Stimulated activated CD8-positive, alpha-beta memory T cell treated with anti-CD3 and anti-CD28 coated beads, Interleukin-12 subunit alpha, Interleukin-12 subunit beta, amount 100 ng/mL, for 24 hours (primary cell): ENCODE results near the gene CCDC89.
"Not testable (repeated sequence)": the region's sequence is repeated elsewhere in the genome, so short reads cannot be mapped to it uniquely, and the experiment has no call there.

ENCODE experiments used
- DNase-seq: peaks from one replicate; pipeline ENCODE4 v3.0.0-alpha.2; 2020; ENCODE audit errors: extremely low read depth

CCDC89 gene

DNA sequence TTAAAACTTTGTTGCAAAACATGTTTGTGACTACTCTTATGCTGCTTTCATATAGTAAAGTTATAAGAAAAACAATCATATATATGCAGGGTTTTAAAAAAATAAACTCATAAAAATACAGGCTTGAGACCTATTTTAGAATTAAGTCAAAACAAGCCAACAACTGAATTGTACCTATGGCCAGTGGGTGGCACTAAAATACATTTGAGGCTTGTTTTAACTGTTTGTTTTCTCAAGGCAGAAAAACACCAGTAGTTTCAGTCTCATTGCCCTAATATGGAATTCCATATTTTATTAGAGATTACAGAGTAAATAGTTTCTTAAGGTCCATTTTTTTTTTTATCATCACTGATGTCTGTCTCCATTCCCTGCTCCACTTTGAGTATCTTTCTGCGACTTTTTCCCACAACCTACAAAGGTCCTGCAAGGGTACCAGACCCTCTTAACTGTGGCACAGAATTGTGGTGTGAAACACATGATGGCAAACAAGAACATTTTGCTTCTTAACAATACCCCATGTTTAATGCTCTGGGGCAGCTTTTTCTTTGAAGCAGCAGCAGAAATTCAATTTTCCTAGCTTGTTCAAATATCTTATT, 8.5 kb upstream of the CCDC89 start:
- no peak for DNase-seq

DNA sequence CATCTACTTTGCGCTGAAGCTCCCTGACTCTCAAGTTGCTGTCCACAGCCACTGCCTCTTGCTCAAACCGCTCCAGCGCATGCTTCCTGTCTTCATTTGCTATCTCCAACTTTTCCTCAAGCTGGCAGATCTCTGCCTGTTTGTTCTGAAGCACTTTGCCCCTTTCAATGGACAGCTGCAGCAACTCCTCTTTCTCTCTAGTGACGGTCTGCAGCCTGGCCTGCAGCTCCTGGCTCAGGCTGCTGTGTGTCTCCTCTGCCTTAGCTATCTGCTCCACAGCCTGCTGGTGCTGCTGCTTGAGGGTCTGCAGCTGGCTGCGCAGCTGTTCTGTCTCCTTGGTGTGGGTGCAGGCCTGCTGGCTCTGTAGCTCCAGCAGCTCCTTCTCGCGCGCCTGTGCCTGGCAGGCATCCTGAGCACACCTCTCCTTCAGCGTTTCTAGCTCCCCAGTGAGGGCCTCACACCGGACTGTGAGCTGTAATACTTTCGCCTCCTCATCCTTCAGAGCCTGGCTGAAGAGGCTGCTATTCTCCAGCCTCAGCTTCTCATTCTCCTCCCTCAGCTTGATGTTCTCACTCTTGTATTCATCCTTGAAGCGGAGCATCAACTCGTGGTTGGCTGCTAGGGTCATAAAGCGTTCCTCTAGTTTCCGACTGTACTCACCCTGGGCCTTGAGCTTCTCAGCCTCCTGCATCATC, 723 bp downstream of the CCDC89 start:
- no peak for DNase-seq

DNA sequence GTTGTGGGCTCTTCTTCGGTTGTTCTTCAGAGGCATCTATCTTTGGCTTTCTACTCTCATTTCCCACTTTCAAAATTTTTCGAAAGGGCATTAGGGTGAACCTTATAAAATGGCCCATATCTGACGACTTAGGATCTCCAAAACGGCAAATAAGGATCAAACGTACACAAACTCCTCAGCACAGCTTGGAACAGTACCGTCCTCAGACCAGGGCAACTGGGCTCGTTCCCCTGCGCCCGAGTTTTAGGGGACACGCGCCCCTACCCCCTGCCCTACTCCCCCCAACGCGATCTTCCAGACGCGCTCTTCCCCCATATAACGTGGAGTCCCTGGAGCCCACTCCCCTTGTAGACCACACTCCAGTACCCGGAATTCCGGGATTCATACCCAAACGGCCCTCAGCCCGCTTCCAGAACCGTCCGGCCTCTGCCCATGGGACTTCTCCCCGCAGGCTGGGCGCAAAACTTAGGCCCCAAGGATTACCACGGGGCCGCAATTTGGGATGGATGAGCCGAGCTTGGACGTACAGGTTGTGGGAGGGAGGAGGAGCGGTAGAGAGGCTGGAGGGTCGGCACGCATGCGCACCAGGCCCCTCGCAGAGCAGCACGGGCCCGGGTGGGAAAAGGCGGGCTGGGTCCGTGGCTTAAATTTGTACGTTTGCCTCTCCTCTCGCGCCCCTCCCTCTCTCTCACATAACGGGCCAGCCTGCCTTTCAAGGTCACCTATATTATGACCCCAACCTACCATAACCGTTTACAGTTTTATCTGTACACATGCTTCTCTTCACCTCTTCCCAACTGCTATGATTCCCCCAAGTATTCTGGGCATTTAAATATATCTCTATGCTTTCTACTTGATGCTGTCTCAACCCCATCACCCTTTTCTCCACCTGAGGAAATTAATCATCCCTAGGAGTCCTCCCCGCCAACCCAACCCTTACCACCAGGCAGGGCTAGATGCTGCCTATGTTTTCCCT, 3.4 kb downstream of the CCDC89 start:
- peak; percentile 37 for DNase-seq

DNA sequence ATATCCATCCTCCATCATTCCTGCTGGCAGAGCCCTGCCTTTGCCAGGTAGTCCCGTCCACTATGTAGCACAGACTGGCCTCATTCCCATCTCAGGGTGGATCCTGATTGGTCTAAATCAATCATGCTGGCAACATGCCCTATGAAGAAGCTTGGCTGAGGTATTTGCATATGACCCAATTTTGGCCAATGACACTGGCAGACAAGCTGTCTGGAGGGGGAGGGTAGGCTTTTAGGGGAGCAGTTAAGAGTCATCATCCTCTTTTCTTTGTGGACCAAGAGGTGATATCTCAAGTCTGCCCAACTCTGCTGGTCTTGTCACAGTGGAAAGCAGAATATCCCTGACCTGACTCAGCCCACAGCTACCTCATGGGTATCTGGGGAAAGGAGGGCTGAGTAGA, 5.1 kb downstream of the CCDC89 start:
- DNase-seq: no peak

DNA sequence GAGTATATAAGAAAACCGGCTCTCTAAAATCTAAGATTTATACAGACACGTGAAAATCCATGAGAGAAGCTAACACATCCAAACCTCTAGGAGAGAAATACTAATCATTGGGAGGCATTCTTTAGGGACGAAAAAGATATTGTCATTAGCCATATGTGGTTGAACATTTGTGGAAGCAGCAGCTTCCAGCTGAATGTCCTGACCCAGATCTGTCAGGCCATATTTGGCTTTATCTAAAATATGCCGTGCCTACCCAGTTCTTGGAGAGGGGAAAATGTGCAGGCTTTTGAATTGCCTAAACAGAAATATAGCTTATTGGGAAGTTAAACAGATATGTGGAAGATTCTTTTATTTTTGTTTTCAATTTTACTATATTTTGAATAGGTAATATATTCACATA, 6.4 kb downstream of the CCDC89 start:
- no peak for DNase-seq

DNA sequence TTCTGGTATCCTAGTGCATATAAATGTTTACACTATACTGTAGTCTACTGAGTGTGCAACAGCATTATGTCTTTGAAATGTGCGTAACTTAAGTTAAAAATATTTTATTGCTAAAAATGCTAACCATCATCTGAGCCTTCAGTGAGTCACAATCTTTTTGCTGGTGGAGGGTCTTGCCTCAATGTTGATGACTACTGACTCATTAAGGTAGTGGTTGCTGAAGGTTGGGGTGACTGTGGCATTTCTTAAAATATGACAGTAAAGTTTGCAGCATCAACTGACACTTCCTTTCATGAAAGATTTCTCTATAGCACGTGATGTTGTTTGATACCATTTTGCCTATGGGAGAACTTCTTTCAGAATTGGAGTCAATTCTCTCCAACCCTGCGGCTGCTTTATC, 12.6 kb downstream of the CCDC89 start:
- no peak for DNase-seq

DNA sequence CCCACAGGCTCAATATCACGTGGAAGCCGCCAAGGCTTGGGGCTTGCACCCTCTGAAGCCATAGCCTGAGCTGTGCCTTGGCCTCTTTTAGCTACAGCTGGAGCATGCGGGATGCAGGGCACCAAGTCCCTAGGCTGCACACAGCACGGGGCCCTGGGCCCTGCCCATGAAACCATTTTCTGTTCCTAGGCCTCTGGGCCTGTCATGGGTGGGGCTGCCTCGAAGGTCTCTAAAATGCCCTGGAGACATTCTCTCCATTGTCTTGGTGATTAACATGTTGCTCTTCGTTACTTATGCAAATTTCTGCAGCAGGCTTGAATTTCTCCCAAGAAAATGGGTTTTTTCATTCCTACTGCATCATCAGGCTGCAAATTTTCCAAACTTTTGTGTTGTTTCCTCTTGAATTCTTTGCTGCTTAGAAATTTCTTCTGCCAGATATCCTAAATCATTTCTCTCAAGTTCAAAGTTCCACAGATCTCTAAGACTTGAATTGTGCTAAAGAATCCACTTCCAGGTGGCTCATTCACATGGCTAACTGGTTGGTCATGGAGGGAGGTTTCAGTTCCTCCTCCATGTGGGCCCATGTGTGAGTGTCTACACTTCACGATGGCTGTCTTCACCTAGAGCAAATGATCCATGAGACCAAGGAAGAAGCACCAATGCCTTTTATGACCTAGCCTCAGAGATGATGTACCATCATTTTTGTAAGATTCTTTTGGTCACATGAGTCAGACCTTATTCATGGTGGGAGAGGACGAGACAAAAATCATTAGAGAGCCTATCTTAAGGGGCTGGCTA, 13.7 kb downstream of the CCDC89 start:
- DNase-seq: no peak

DNA sequence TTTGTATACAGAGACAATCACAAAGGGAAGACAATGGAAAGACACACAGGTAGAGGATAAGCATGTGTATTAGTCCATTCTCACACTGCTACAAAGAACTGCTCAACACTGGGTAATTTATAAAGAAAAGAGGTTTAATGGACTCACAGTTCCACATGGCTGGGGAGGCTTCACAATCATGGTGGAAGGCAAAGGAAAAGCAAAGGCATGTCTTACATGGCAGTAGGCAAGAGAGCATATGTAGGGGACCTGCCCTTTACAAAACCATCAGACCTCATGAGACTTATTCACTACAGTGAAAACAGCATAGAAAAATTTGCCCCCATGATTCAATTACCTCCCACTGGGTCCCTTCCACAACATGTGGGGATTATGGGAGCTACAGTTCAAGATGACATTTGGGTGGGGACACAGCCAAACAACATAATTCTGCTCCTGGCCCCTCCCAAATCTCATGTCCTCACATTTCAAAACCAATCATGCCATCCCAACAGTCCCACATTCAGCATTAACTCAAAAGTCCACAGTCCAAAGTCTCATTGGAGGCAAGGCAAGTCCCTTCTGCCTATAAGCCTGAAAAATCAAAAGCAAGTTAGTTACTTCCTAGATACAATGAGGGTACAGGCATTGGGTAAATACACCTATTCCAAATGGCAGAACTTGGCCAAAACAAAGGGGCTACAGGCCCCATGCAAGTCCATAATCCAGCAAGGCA, 14.9 kb downstream of the CCDC89 start:
- DNase-seq: not testable (repeated sequence)

DNA sequence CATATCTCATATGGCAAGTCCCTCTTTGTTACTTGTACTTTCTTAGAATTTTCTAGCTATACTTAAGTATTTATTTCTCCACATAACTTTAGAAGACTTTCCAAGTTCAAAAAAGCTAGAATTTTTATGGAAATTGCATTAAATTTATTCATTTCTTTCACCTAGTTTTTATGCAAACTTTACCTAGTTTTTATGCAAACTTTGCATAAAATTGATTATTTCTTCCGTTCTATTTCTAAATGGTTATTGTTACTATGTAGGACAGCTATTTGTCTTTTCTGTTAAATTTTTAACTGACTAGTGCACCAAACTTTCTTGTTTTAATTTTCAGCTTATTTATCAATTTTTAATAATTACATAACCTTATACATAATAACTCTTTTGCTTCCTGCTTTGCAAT, 17.8 kb downstream of the CCDC89 start:
- DNase-seq: no peak

DNA sequence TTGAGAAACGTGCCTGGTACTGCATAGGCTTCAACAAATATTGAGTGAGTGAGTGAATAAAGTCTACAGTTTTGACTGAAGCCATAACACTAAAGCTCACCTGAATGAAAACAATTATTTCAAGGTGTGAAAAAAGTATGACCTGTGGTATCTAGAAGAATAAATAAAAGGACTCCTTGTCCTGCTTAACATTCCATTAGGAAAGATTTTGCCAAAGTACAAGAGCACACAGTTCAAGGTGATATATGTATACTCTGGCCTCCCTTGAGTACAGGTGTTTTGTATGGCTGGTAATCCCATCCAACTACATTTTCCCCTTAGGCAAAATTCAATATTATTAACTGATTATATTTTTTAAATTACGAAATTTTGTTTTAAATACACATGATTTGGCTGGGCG, 19.3 kb downstream of the CCDC89 start:
- DNase-seq: no peak

DNA sequence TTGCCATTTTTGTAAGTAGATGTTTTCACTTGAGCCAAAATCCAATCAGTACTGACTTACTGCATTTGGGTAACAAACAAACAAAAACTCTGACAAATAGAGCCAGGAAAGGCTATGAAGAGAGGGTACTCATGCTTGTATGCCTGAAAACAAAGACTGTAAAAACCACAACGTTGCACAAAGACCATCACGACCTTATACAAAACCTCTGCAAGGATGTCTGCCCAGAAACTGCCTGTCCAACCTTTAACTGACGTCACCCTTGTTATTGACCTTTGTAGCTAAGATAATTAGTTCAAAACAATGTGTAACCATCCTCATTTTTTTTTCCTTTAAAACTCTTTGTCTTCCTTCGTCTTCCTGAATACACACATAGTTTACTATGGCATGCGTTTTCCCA, 20.3 kb downstream of the CCDC89 start:
- DNase-seq: no peak

DNA sequence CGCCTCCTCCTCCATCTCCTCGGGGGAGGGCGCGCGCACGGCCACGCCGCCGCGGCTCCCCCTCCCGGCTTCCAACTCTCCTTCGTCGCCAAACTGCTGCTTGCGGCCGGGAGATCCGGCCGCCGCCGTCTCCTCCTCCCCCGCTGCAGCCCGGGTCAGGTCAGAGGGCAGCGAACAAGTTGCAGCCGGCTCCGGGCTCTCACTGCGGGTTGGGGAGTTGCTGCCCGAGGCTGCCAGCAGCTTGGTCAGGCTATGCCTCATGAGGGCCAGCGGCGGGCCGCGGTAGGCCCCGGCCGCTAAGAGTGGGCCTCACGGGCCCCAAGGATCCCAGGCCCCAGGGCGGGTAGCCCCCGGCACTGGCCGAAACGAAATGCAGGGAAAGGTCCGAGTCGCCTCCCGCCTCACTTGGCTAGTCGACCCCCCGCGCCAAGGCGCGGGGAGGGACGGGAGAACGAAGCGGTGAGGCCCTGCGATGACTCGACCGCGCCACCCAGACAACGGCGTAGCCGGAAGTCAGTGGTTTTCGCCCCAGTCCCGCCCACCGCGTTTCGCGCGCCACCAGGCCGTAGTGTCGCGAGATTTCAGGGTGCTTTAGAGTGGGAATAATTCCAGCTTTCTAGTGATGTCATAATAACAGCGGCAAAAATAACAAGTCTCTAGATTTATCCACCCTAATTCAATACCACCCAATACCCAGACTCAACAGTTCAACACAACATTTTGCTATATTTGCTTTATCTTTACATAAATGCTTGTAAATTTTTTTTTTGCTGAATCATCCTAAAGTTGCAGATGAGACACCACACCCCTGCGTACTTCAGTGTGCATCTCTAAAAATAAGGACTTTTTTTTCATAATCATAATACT, 21.1 kb downstream of the CCDC89 start, which contains the start of gene CREBZF:
TSS of gene CREBZF (minus strand) at position 515 of the 867 bp plus-strand sequence. CDS start at position 261, 254 bp downstream.
- DNase-seq: peak; percentile 83

DNA sequence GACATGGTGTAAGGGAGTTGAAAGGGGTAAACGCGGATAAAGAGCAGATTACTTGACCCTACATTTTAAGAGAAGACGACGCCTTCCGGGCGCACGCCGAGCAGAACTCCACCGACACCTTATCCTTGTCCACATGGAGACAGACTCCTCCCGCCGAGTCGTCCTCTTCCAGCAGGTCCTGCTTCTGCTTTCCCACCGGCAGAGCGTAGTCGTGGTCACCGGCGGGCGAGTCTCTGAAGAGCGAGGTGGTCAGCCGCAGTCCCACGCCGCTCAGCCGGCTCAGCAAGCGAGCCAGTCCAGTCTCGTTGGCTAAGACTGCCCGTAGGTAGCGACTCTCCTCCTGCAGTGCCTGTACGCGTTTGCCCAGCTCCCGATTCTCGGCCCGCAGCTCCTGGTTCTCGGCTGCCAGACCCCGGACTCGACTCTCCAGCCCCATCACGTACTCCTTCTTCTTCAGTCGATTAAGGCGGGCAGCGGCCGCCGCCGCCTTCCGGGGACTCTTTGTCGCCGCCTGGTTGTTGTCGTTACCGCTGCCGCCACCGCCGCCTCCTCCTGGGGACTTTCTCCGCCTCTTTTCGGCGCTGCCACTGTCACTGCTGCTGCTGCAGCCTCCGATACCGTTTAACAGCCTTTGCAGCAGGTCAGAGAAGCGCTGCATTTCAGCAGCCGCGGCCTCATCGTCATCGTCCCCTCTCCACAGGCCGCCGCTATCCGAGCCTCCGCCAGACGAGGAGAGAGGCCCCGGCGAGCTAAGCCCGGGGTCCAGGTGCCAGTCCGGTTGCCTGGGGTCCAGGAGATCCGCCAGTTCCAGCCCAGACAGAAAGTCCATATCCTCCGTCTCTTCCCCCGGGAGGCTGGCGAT, 22.0 kb downstream of the CCDC89 start:
- DNase-seq: peak; percentile 75

DNA sequence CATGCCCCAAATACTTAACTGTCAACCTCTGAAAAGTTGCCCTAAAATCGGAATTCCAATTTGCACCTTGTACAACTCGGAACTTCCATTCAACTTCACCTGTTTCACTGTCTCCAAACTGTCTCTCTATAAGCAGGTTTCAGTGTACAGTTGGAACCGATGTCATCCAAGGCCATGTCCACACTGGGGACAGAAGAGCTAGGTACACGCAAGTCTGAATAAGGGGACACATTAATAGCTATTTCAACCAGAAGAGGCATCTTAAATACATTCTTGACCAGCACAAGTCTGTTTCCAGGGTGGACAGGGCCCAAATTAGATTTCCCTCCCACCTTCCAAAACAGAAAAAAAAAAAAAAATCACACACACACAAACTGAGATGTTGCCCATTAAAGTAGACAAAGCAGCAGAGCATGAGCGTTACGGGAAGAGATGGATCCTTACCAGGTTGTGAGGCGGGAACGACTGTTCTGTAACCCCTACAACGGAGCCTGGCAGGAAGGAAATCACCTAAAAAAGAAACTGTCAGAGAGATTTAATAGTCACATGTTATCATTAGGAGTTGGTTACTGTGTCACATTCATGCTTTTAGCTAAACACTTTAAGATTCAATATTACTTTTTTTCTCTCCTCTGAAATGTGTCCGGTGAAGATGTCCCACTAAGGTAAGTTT, 22.8 kb downstream of the CCDC89 start:
- no peak for DNase-seq

DNA sequence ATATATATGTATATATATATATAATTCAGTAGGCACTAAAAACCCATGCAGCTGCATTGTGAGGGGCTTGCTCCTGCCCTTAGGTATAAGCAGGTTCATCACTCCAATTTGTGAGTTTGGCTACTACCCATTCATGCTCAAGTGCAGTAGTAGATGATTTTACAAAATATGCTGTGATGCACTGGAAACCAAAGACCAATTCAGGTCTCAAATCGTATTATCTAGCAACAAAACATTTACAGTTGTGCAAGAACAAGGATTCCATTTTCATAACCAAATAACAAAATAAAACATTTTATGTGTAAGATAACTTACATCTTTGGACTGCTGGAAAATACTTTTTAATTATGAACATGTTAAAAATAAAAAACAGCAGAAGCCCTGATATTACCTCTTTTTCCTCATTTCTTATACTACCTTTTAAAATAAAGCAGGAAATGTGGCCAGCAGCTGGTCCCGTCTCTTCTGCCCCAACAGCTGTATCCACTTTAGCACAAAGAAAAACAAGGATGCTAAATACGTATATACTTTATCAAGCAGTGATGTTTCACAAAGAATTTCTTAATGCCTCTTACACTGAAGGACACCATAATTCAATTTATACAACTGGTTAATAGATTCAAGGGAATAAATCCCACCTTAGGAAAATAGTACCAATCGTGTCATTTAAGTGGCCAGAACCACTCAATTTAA, 23.9 kb downstream of the CCDC89 start:
- no peak for DNase-seq

DNA sequence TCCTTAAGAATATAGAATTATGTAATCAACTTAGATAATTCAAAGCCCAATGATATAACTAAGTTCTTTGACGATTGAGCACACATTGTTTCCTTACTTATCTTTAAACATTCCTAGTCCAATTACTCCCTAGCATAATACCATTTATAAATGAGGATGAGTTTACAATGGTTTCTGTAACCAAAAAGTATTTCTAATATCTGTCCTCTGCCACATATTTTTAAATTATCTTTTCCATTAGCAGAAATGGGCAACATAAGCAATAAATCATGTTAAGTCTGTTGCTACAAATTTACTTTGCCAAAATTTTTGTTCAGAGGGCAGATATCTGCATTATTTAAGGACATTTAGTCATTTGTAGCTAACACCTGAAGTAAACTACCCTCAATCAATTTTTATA, 27.8 kb downstream of the CCDC89 start:
- DNase-seq: no peak

DNA sequence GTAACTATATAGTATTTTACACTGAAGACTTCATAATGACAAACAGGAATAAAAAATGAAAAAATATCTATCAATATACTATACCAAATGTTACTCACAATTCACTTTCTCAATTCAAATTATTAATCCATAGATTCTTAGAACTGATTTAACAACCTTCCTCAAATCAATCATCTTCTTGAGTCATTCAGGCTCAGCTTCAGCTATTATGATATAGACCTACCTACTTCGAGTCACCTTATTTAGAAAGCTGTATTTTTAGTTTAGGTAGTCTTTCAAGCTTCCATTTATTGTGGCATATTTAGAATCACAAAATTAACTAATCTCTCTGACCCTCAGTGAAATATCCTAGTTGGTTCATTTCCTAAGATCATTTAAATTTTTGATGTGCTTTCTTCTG, 29.2 kb downstream of the CCDC89 start:
- no peak for DNase-seq

DNA sequence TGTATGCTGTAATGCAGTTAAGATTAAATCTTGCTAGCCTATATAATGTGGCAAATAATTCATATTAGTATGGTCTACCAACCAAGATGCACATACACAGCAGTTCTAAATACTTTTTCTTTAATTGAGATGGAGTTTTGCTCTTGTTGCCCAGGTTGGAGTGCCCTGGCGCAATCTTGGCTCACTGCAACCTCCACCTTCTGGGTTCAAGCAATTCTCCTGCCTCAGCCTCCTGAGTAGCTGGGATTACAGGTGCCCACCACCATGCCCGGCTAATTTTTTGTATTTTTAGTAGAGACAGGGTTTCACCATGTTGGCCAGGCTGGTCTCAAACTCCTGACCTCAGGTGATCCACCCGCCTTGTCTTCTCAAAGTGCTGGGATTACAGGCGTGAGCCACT, 31.7 kb downstream of the CCDC89 start:
- not testable (repeated sequence) for DNase-seq
